Liver (tissue), 3 donors: ENCODE data around the gene ADARB1.

Experiments used
- CTCF ChIP-seq: fragments of 150-350 bp; IDR thresholded peaks from 2 replicates; pipeline ENCODE4 v1.5.1; 2017; ENCODE audit warnings: improper control_type of control experiment, low read depth, low read length; ENCODE audit not compliant: missing input control
- EGR1 ChIP-seq, 2 donors: IDR thresholded peaks; 2 replicates each; pipeline ENCODE4 v1.6.1; 2016 to 2018; ENCODE audit warnings: antibody characterized with exemption in 2 of 2, low read depth in 2 of 2
- JUND ChIP-seq, 2 donors: IDR thresholded peaks; 2 replicates each; pipeline ENCODE4 v1.6.1; 2016; ENCODE audit warnings: antibody characterized with exemption in 2 of 2
- ZBTB33 ChIP-seq: IDR thresholded peaks from 2 replicates; pipeline ENCODE4 v1.6.1; 2016; ENCODE audit warnings: antibody characterized with exemption
- donor health status: healthy.
- donor health status: healthy.

- TF ChIP-seq CTCF (no peak), EGR1 (IDR thresholded peaks at IDR 0.05; ENCODE audit: low read depth in 2 of 2) (no peak), JUND (IDR thresholded peaks at IDR 0.05) (no peak), ZBTB33 (no peak)
Measured at GRCh38 chr21:45270306-45270821, 196.0 kb downstream of the ADARB1 start.
